Transverse colon (tissue), 4 donors: ENCODE data around the gene CD79B. TPM values are rescaled to one million over a fixed set of nuclear protein-coding genes. Genes with fewer than 3 reads are reported as not detected.

Source experiments
- DNase-seq: peaks from one replicate; pipeline ENCODE4 v3.0.0-alpha.2; 2019
- H3K27ac ChIP-seq, 4 donors: fragments of 200-600 bp; sonication (generic); 2 replicates each; pipeline ENCODE4 v1.5.1; 2016 to 2018; ENCODE audit warnings: inconsistent platforms in 4 of 4
- H3K27me3 ChIP-seq: fragments of 200-600 bp; sonication (generic); 2 replicates; pipeline ENCODE4 v1.5.1; 2017; ENCODE audit warnings: inconsistent platforms
- H3K36me3 ChIP-seq, 4 donors: fragments of 200-600 bp; sonication (generic); 2 replicates each; pipeline ENCODE4 v1.5.1; 2017 to 2019; ENCODE audit warnings: inconsistent platforms in 4 of 4
- H3K4me1 ChIP-seq, 4 donors: fragments of 200-600 bp; sonication (generic); 2 replicates each; pipeline ENCODE4 v1.5.1; 2017 to 2020; ENCODE audit warnings: inconsistent platforms in 4 of 4
- H3K4me3 ChIP-seq, 4 donors: fragments of 200-600 bp; sonication (generic); 1 replicate in 1 of 4; 2 replicates in 3 of 4; pipeline versions ENCODE4 v1.5.1 to v1.6.1; 2017 to 2019; ENCODE audit warnings: inconsistent platforms in 4 of 4
- H3K9me3 ChIP-seq, 2 donors: fragments of 200-600 bp; sonication (generic); 2 replicates each; pipeline ENCODE4 v1.5.1; 2017 to 2019; ENCODE audit warnings: inconsistent platforms in 2 of 2
- CTCF ChIP-seq, 5 experiments: fragments of 200-600 bp in 3 of 5; fragments of 450-650 bp in 2 of 5; sonication (generic) in 3 of 5; IDR thresholded peaks; 1 replicate in 2 of 5; 2 replicates in 3 of 5; pipeline ENCODE4 v1.5.1; 2016 to 2017; ENCODE audit warnings: antibody characterized with exemption in 5 of 5, inconsistent platforms in 3 of 5, mild to moderate bottlenecking in 2 of 5, moderate library complexity in 1 of 5
- EP300 ChIP-seq: sonication (generic); formaldehyde crosslinking; IDR thresholded peaks from one replicate; pipeline ENCODE4 v1.6.1; 2017; ENCODE audit warnings: antibody characterized with exemption, low read depth
- POLR2A ChIP-seq: fragments of 450-650 bp; IDR thresholded peaks from one replicate; pipeline ENCODE4 v1.6.1; 2016; ENCODE audit warnings: antibody characterized with exemption, mild to moderate bottlenecking, moderate library complexity
- POLR2AphosphoS5 ChIP-seq, 3 donors: sonication (generic); formaldehyde crosslinking; IDR thresholded peaks; one replicate each; pipeline ENCODE4 v1.6.1; 2016; ENCODE audit warnings: antibody characterized with exemption in 3 of 3
- WGBS, 2 donors: methylation state at CpG; one replicate each; pipeline ENCODE4 v1.1.5; 2018; ENCODE audit warnings: low coverage in 1 of 2; 5-methylcytosine and 5-hydroxymethylcytosine counted together
- in situ Hi-C, 4 donors: fragments of 200-750 bp; cut with MboI; loops; one replicate each; pipeline versions ENCODE4 v1.15.0 to v1.15.1; 2017; ENCODE audit warnings: low sequenced_read_pairs in 3 of 4, low pct_ligation_motif_present in 1 of 4, low pct_unique_long_range_greater_than_20kb in 1 of 4
- intact Hi-C: fragments of 100-400 bp; cut with DNase I; formaldehyde crosslinking; loops from one replicate; pipeline ENCODE4 v1.15.1; 2023; ENCODE audit warnings: low total_unique reads
- total RNA-seq, 4 donors: library from RNA; depleted of rRNA; stranded (reverse); fragments of >200 nt; gene quantifications; one replicate each; pipeline ENCODE4 v1.1.0, GENCODE V29; 2016

CD79B gene
- total RNA-seq, 4 donors from 2014 or later = 0.68 to 38.9 (median 20.0) TPM; not detected in 1

- Histone ChIP-seq H3K27me3 (no peaks in the 10 kb centered on the region), H3K27ac (no peak overlapping the region), H3K4me3 (no peak overlapping the region), H3K9me3 (no peaks in the 10 kb centered on the region), H3K4me1 (peaks cover 0 to 14% (median 3%) of the 10 kb centered on the region in 4 donors), H3K36me3 (no peaks in the 10 kb centered on the region)
- intact Hi-C loops (loop anchor here (10.0 kb wide), 1 partner anchor 96 kb away; the partner anchor contains the start of gene ICAM2), in situ Hi-C loops (loop anchor here in 1 of 4 donors (10.0 kb wide), 1 partner anchor 96 kb away; the partner anchor contains the start of gene ICAM2)
- TF ChIP-seq CTCF (IDR thresholded peaks at IDR 0.05) (no peak), POLR2AphosphoS5 (IDR thresholded peaks at IDR 0.05) (no peak), EP300 (no peak), POLR2A (no peak)
- 90% methylated on average over 10 of the region's 10 CpGs; no CpG with 5 or more reads in 1 of the 2 donors for WGBS, 2 donors
- no peak for DNase-seq
Measured at GRCh38 chr17:63928966-63929695, 3.0 kb downstream of the CD79B start.

DNA sequence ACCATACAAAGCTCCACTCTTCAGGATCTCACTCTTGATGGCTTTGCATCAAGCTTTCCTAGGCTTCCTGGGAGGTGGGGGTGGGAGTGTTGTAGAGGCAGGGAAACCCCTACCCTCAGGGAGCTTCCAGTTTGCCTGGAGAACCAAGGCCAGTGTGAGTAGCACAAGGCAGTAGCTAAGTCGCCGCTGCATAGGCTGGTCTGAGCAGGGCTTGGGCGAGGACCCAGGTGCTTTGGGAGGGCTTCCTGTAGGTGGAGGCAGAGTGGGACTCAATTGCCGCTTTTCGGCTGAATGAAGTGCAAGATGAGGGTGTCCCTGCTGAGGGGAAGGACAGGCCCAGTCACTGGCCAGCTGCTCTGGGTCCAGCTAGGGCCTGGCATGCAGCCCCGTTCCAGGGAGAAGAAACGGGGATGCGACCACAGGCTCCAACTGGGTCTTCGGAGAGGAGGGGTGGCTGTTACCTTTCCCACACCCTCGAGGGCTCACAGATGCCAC, 3.9 kb downstream of the CD79B start:
- 96% methylated on average over 10 of the region's 10 CpGs; no CpG with 5 or more reads in 1 of the 2 donors for WGBS, 2 donors
- H3K9me3 ChIP-seq = no peaks in the 10 kb centered on the region
- H3K27ac ChIP-seq = no peak overlapping the region
- no peak for DNase-seq
- H3K4me3 ChIP-seq = no peak overlapping the region
- no peak for TF ChIP-seq EP300
- in situ Hi-C loops = loop anchor here in 1 of 4 donors (10.0 kb wide), 1 partner anchor 97 kb away; the partner anchor contains the start of gene ICAM2
- peaks cover 0 to 14% (median 3%) of the 10 kb centered on the region in 4 donors for H3K4me1 ChIP-seq
- H3K27me3 ChIP-seq = no peaks in the 10 kb centered on the region
- no peaks in the 10 kb centered on the region for H3K36me3 ChIP-seq
- intact Hi-C loops = loop anchor here (10.0 kb wide), 1 partner anchor 97 kb away; the partner anchor contains the start of gene ICAM2

GRCh38 chr17:63927464-63928171, 4.5 kb downstream of the CD79B start:
- no peak for DNase-seq
- intact Hi-C loops (loop anchor here (10.0 kb wide), 1 partner anchor 97 kb away; the partner anchor contains the start of gene ICAM2), in situ Hi-C loops (loop anchor here in 1 of 4 donors (10.0 kb wide), 1 partner anchor 97 kb away; the partner anchor contains the start of gene ICAM2)
- Histone ChIP-seq H3K36me3 (no peaks in the 10 kb centered on the region), H3K4me1 (peaks cover 0 to 14% (median 3%) of the 10 kb centered on the region in 4 donors), H3K4me3 (no peak overlapping the region), H3K27ac (no peak overlapping the region), H3K9me3 (no peaks in the 10 kb centered on the region), H3K27me3 (no peaks in the 10 kb centered on the region)
- 40 to 60% methylated on average over 1 to 8 of the region's 8 CpGs for WGBS, 2 donors
- TF ChIP-seq EP300 = no peak
- TF ChIP-seq POLR2A = no peak
- no peak for TF ChIP-seq POLR2AphosphoS5 (IDR thresholded peaks at IDR 0.05)
- no peak for TF ChIP-seq CTCF (IDR thresholded peaks at IDR 0.05)

DNA sequence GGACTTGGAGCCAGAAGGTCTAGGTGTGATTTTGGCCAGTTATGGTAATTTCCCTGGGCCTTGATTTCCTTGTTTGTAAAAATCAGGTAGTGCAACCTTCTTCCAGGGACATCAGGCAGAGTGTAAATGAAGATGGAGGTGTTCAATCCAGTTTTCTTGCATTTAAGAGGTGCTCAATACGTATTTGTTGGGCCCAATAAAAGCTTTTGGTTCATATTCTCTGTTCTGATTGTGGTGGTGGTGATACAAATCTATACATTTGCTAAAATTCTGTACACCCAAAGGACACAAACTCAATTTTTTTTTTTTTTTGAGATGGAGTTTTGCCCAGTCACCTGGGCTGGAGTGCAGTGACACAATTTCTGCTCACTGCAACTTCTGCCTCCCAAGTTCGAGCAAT, 6.0 kb downstream of the CD79B start:
- Histone ChIP-seq H3K4me3 (no peak overlapping the region), H3K4me1 (peaks cover 0 to 6% (median 2%) of the 10 kb centered on the region in 4 donors), H3K36me3 (no peaks in the 10 kb centered on the region), H3K9me3 (no peaks in the 10 kb centered on the region), H3K27me3 (no peaks in the 10 kb centered on the region), H3K27ac (no peak overlapping the region)
- no peak for DNase-seq
- TF ChIP-seq EP300 = no peak
- TF ChIP-seq CTCF (IDR thresholded peaks at IDR 0.05) = no peak
- no peak for TF ChIP-seq POLR2AphosphoS5 (IDR thresholded peaks at IDR 0.05)
- TF ChIP-seq POLR2A = no peak
- WGBS, 2 donors = 95% methylated on average over 2 of the region's 2 CpGs; no CpG with 5 or more reads in 1 of the 2 donors
- intact Hi-C loops = loop anchor here (10.0 kb wide), 1 partner anchor 99 kb away; the partner anchor contains the start of gene ICAM2
- in situ Hi-C loops = loop anchor here in 1 of 4 donors (10.0 kb wide), 1 partner anchor 99 kb away; the partner anchor contains the start of gene ICAM2
